Hematopoietic multipotent progenitor cell treated with erythropoietin and hydrocortisone succinate and interleukin-3 and kit ligand, for 6 days (in vitro differentiated cells): ENCODE measurements around the gene IL3RA.

Experiments used
- DNase-seq: peaks from one replicate; pipeline ENCODE4 v3.0.0-alpha.2; 2015

The IL3RA gene

GRCh38 chrX:1385253-1386223 is 49.0 kb downstream of the IL3RA start:
- no peak for DNase-seq

GRCh38 chrX:1386338-1387127 is 49.9 kb downstream of the IL3RA start:
- DNase-seq: no peak

DNA sequence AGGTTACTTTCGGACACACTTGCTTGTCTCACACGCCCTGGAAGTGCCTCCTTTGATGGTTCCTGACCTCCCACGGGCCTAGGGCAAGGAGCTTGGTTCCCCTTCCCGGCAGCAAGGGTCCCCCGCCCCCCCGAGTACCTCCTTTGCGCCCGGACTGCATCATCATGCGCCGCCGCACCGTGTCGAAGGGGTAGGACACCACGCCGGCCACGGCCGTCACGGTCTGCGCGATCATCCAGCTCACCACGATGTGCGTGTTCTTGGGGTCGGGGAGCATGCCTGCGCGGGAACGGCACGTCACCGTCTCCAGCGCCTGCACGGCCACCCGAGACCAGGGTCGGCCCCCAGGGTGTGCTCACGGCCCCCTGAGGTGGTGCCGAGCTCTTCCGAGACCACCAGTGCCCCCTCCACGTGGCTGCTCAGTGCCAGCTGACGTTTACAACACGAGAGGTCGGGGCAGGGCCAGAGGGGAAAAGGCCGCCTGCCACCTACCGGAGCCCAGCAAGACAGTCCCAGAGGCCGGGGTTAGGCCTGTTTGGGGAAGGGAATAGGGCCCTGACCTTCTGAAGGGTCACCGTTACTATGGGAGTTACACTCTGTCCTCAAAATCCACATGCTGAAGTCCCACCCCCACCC is 50.7 kb downstream of the IL3RA start:
- no peak for DNase-seq

- DNase-seq: no peak
Observed at GRCh38 chrX:1388651-1389050, 52.1 kb downstream of the IL3RA start.

DNA sequence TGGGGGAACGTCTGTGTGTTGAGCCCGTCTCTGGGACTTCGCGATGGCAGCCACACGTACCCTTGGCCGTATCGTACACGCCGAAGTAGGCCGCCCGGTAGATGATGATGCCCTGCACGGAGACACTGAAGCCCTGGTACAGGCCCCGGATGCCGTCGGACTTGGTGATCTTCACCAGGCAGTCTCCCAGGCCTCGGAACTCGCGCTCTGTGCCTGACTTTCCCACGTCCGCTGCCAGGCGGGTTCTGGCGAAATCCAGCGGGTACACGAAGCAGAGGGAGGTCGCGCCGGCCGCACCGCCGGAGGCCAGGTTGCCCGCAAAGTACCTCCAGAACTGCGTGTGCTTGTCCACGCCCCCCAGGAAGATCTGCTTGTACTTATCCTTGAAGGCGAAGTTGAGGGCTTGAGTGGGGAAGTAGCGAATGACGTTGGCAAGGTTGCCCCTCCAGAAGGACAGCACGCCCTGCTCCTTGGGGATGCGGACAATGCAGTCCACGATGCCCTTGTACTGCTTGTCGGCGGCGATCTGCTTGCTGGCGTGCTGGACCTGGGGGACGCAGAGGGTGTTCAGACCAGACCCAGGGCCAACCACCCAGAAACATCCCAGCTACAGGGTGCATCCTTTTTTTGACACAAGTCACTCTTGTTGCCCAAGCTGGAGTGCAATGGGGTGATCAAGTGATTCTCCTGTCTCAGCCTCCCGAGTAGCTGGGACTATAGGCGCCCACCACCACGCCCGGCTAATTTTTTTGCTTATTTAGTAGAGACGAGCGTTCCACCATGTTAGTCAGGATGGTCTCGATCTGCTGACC is 52.8 kb downstream of the IL3RA start:
- no peak for DNase-seq

DNA sequence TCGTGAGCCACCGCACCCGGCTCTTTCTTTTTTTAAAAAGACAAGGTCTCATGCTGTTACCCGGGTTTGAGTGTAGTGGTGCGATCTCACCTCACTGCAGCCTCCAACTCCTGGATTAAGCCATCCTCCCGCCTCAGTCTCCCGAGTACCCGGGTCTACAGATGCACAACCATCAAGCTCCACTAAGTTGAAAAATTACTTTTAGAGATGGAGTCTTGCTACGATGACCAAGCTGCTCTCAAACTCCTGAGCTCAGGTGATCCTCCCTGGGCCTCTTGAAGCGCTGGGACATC is 53.4 kb downstream of the IL3RA start:
- no peak for DNase-seq

DNA sequence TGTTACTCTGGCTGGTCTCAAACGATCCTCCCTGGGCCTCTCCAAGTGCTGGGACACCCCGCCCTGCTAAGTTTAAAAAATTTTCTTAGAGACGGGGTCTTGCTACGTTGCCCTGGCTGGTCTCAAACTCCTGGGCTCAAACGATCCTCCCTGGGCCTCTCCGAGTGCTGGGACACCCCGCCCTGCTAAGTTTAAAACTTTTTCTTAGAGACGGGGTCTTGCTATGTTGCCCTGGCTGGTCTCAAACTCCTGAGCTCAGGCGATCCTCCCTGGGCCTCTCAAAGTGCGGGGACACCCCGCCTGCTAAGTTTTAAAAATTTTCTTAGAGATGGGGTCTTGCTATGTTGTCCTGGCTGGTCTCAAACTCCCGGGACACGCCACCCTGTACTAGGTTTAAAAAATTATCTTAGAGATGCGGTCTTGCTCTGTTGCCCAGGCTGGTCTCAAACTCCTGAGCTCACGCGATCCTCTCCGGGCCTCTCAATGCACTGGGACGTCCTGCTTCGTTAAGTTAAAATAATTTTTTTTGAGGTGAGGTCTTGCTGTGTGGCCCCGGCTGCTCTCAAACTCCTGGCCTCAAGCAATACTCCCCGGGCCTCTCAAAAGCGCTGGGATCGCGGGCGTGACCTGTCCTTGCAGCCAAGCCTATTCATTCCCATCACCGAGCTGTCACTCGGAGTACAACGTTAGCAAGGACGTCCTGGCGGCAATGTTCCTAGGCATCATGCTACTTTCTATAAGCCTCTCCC is 54.2 kb downstream of the IL3RA start:
- DNase-seq: no peak

- peak; percentile 93 for DNase-seq
Observed at GRCh38 chrX:1391370-1391706, 54.8 kb downstream of the IL3RA start.

- peak; percentile 98 for DNase-seq
Observed at GRCh38 chrX:1391707-1392375, 55.3 kb downstream of the IL3RA start, which contains the start of gene SLC25A6. Gene SLC25A6 (minus strand): TSS chrX:1392113. CDS start chrX:1392009, 104 bp downstream.

- DNase-seq: peak; percentile 79
Observed at GRCh38 chrX:1392376-1393068, 55.9 kb downstream of the IL3RA start.

DNA sequence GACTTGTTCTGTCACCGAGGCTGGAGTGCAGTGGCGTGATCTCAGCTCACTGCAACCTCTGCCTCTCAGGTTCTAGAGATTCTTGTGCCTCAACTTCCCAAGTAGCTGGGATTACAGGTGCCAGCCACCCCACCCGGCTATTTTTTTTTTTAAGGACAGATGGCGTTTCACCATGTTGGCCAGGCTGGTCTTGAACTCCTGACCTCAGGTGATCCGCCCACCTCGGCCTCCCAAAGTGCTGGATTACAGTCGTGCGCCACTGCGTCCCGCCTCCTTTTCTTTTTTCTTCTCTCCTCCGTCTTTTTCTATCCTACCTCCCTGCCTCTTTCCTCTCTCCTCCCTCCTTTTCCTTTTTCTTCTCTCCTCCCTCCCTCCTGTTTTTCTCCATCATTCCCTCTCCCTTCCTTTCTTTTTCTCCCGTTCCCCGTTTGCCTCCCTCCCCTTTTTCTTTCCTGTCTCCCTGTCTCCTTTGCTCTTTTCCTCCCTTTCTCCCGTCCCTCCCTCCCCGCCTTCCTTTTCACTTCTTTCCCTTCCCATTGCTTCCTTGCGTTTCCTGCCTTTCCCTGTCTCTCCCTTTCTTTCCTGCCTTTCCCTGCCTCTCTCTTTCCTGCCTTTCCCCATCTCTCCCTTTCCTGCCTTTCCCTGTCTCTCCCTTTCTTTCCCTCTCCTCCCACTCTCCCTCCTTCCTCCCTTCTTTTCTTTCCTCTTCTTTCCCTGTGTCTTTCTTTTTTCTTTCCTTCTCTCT is 57.5 kb downstream of the IL3RA start:
- no peak for DNase-seq

DNA sequence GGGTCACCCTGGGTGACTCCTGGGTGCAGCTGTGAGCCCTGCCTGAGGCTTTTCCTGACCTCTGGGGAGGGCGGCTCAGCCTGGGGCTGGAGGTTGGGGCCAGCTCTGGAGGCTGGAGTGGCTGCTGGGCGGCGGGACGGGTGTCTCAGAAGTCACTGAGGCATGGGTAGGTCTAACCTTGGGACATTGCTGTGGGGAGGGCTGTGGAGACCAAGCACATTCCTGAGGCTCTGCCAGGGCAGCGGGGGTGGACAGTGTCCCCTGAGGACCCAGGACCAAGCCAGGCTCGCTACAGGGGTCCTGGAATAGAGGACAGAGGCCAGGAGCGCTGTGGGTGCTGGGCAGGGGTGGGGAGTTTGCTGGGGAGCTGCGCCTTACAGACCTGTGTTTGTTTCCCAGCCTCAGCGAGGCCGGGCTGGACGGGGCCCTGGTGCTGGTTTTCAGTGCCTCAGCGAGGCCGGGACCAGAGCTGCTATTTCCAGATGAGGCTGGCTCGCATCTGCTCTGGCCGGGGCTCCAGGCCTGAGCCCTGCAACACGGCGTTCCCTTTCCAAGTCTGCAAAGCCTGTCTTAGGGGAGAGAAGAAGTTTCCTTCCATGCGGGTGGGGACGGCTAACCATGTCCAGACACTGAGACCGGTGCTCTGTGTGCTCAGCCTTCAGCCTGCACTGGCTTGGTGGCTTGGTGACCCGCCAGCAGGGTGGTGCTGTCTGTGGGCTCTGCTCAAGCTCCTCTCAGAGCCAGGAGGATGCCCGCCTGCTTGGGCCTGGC is 58.3 kb downstream of the IL3RA start:
- no peak for DNase-seq

GRCh38 chrX:1395646-1396216 is 59.1 kb downstream of the IL3RA start:
- DNase-seq: no peak

- DNase-seq: no peak
Observed at GRCh38 chrX:1397001-1397400, 60.4 kb downstream of the IL3RA start.

GRCh38 chrX:1397441-1398270 is 61.1 kb downstream of the IL3RA start:
- DNase-seq: no peak

GRCh38 chrX:1398431-1399340 is 62.1 kb downstream of the IL3RA start:
- DNase-seq: no peak

DNA sequence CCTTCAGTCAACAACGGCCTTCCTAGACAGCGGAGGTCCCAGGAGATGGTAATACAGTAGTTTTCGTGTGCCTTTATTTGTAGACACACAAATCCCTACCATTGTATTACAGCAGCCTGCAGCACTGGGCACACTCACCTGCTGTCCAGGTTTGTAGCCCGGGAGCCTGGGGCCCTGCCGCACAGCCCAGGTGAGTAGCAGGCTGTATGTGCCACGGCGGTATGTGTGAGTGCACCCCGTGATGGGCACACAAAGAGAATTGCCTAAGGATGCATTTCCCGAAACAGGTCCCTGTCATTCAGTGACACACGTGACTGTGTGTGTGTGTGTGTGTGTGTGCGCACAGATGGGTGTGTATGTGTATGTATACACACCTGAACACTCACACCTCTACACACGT is 63.5 kb downstream of the IL3RA start:
- DNase-seq: no peak
